Measurements from ENCODE around the gene TBX21. TPM values are rescaled to one million over a fixed set of nuclear protein-coding genes. Genes with fewer than 3 reads are reported as not detected.

The TBX21 gene
- total and polyA plus RNA-seq, 10 of the 15 experiments (the other 5 are each of a cell fraction or from before 2014, with no cell fraction given) = 0.63 to 9.6 (median 5.0) TPM

DNA sequence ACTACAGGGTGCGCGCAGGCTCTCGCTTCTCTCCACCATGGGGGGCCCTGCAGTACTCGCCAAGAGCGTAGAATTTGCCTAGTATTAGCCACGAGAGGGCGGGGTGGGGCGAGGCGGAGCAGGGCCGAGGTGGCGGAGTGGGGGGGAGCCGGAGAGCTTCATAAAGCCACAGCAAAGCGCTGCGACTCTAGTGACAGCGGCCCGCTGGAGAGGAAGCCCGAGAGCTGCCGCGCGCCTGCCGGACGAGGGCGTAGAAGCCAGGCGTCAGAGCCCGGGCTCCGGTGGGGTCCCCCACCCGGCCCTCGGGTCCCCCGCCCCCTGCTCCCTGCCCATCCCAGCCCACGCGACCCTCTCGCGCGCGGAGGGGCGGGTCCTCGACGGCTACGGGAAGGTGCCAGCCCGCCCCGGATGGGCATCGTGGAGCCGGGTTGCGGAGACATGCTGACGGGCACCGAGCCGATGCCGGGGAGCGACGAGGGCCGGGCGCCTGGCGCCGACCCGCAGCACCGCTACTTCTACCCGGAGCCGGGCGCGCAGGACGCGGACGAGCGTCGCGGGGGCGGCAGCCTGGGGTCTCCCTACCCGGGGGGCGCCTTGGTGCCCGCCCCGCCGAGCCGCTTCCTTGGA, at the start of gene TBX21 (continued):
- TF ChIP-seq, protein P1, sequence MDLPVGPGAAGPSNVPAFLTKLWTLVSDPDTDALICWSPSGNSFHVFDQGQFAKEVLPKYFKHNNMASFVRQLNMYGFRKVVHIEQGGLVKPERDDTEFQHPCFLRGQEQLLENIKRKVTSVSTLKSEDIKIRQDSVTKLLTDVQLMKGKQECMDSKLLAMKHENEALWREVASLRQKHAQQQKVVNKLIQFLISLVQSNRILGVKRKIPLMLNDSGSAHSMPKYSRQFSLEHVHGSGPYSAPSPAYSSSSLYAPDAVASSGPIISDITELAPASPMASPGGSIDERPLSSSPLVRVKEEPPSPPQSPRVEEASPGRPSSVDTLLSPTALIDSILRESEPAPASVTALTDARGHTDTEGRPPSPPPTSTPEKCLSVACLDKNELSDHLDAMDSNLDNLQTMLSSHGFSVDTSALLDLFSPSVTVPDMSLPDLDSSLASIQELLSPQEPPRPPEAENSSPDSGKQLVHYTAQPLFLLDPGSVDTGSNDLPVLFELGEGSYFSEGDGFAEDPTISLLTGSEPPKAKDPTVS (IDR thresholded peaks at IDR 0.05; ENCODE audit: low read depth, low read length) = no peak
- TF ChIP-seq, protein P2, sequence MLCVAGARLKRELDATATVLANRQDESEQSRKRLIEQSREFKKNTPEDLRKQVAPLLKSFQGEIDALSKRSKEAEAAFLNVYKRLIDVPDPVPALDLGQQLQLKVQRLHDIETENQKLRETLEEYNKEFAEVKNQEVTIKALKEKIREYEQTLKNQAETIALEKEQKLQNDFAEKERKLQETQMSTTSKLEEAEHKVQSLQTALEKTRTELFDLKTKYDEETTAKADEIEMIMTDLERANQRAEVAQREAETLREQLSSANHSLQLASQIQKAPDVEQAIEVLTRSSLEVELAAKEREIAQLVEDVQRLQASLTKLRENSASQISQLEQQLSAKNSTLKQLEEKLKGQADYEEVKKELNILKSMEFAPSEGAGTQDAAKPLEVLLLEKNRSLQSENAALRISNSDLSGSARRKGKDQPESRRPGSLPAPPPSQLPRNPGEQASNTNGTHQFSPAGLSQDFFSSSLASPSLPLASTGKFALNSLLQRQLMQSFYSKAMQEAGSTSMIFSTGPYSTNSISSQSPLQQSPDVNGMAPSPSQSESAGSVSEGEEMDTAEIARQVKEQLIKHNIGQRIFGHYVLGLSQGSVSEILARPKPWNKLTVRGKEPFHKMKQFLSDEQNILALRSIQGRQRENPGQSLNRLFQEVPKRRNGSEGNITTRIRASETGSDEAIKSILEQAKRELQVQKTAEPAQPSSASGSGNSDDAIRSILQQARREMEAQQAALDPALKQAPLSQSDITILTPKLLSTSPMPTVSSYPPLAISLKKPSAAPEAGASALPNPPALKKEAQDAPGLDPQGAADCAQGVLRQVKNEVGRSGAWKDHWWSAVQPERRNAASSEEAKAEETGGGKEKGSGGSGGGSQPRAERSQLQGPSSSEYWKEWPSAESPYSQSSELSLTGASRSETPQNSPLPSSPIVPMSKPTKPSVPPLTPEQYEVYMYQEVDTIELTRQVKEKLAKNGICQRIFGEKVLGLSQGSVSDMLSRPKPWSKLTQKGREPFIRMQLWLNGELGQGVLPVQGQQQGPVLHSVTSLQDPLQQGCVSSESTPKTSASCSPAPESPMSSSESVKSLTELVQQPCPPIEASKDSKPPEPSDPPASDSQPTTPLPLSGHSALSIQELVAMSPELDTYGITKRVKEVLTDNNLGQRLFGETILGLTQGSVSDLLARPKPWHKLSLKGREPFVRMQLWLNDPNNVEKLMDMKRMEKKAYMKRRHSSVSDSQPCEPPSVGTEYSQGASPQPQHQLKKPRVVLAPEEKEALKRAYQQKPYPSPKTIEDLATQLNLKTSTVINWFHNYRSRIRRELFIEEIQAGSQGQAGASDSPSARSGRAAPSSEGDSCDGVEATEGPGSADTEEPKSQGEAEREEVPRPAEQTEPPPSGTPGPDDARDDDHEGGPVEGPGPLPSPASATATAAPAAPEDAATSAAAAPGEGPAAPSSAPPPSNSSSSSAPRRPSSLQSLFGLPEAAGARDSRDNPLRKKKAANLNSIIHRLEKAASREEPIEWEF (IDR thresholded peaks at IDR 0.05; ENCODE audit: insufficient replicate concordance, low read depth, low read length) = no peak
- no peak for TF ChIP-seq ZNF384 (IDR thresholded peaks at IDR 0.05; ENCODE audit: borderline replicate concordance, low read depth, low read length)
- TF ChIP-seq SPI1 (IDR thresholded peaks at IDR 0.05; ENCODE audit: borderline replicate concordance, insufficient read depth, low read depth, low read length) = no peak
- peak; percentile 30; the same call in 1 of the 2 replicates for TF ChIP-seq MXI1 (IDR thresholded peaks at IDR 0.05; ENCODE audit: low read depth, low read length)
- TF ChIP-seq EGR1 (IDR thresholded peaks at IDR 0.05; ENCODE audit: borderline replicate concordance in 1 of 2, low read depth in 2 of 2, low read length in 2 of 2) = peak in 1 of 2 experiments; percentile 26; a peak in 1 of 3 replicates
- TF ChIP-seq BACH1 (IDR thresholded peaks at IDR 0.05; ENCODE audit: borderline replicate concordance) = peak; percentile 61; the same call in 1 of the 2 replicates
- TF ChIP-seq MYC (IDR thresholded peaks at IDR 0.05; ENCODE audit: insufficient read depth, insufficient read length, insufficient replicate concordance, low read length, severe bottlenecking) = no peak
- no peak for TF ChIP-seq BCL11A (IDR thresholded peaks at IDR 0.05; ENCODE audit: low read depth, low read length)
- TF ChIP-seq, protein P3, sequence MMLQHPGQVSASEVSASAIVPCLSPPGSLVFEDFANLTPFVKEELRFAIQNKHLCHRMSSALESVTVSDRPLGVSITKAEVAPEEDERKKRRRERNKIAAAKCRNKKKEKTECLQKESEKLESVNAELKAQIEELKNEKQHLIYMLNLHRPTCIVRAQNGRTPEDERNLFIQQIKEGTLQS (IDR thresholded peaks at IDR 0.05; ENCODE audit: borderline replicate concordance, extremely low read depth, low read depth, low read length) = no peak
- TF ChIP-seq BRCA1 (IDR thresholded peaks at IDR 0.05; ENCODE audit: low read depth, low read length) = no peak
- no peak for TF ChIP-seq ZSCAN29 (IDR thresholded peaks at IDR 0.05)
- 0 out of 2 replicates have a peak, but pooled peaks have one; percentile 20 for TF ChIP-seq CBX5 (IDR thresholded peaks at IDR 0.05; ENCODE audit: low read depth)
- no peak for TF ChIP-seq SMAD5 (IDR thresholded peaks at IDR 0.05; ENCODE audit: low read depth)
- no peak for TF ChIP-seq STAT3 (IDR thresholded peaks at IDR 0.05; ENCODE audit: low read depth, low read length)
- TF ChIP-seq ETV6 (conservative IDR thresholded peaks at IDR 0.05 in 1 of 2, IDR thresholded peaks at IDR 0.05 in 1 of 2; ENCODE audit: borderline replicate concordance in 1 of 2, low read depth in 1 of 2) = no peak
- TF ChIP-seq YY1 (IDR thresholded peaks at IDR 0.05; ENCODE audit: low read depth, low read length) = peak; percentile 39
- TF ChIP-seq, protein P4, sequence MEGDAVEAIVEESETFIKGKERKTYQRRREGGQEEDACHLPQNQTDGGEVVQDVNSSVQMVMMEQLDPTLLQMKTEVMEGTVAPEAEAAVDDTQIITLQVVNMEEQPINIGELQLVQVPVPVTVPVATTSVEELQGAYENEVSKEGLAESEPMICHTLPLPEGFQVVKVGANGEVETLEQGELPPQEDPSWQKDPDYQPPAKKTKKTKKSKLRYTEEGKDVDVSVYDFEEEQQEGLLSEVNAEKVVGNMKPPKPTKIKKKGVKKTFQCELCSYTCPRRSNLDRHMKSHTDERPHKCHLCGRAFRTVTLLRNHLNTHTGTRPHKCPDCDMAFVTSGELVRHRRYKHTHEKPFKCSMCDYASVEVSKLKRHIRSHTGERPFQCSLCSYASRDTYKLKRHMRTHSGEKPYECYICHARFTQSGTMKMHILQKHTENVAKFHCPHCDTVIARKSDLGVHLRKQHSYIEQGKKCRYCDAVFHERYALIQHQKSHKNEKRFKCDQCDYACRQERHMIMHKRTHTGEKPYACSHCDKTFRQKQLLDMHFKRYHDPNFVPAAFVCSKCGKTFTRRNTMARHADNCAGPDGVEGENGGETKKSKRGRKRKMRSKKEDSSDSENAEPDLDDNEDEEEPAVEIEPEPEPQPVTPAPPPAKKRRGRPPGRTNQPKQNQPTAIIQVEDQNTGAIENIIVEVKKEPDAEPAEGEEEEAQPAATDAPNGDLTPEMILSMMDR (IDR thresholded peaks at IDR 0.05 in 2 of 3, conservative IDR thresholded peaks at IDR 0.05 in 1 of 3; ENCODE audit: control insufficient read depth in 2 of 3, extremely low read depth in 1 of 3, insufficient read depth in 1 of 3, low read depth in 3 of 3, low read length in 3 of 3) = peak; percentile 34 to 64 (median 52)
- TF ChIP-seq POLR2AphosphoS2 (IDR thresholded peaks at IDR 0.05; ENCODE audit: low read depth, low read length) = peak; percentile 55; the same call in 1 of the 2 replicates
- no peak for TF ChIP-seq IKZF2 (IDR thresholded peaks at IDR 0.05)

Data from GM12878 (cell line).